GM19463 (cell line): ENCODE data around the gene DNAAF1.

ENCODE experiments used
- ATAC-seq: cut with Tn5 transposase; IDR thresholded peaks from one replicate; pipeline ENCODE4 v1.9.1; 2021; ENCODE audit warnings: mild to moderate bottlenecking, moderate library complexity; ENCODE audit not compliant: unreplicated experiment

The DNAAF1 gene

DNA sequence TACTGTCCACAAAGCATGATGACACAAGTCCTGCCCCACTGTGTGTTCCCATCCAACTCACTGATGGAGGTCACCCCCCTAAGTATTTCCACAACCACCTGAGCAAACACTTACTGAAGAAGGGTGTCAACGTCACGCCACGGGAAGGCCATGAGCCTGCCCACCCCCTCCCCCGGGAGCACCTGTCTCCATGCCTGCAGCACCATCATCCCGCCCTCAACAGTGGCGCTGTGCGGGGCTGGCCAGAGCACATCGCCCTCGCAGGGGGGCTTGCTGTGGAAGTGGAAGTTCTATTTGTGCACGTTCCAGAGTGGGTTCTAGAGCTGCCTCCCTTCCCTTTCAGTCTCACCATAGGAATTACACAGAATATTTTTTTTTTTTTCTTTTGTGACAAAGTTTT, 24.1 kb upstream of the DNAAF1 start:
- ATAC-seq, result no peak

DNA sequence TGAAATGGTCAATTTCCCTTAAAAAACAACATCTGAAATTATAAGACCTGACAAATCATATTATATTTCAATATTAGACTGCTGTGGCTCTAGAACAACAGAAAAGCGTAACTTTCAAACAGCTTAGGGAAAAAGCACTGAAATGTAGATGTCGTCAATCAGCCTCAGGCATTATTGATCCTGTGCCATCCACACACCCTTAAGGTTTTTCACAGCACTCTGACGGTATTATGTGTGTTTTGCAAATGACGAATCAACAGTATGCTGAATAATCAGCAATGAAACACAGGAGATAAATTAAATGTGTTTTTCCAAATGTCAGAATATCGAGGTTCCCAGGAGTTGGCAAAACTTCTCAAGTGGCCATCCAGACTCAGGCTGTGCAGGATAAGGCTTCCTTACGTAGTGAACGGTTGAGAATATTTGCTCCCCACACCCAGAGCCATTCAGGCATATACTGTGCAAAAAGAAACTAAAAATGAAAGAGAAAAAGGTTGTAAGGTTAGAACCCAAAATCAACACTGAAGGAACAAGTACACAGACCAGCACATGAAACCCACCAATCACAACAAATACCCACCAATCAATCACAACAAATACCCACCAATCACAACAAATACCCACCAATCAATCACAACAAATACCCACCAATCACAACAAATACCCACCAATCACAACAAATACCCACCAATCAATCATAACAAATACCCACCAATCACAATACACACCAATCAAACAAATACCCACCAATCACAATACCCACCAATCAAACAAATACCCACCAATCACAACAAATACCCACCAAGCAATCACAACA, 20.6 kb upstream of the DNAAF1 start:
- no peak for ATAC-seq

DNA sequence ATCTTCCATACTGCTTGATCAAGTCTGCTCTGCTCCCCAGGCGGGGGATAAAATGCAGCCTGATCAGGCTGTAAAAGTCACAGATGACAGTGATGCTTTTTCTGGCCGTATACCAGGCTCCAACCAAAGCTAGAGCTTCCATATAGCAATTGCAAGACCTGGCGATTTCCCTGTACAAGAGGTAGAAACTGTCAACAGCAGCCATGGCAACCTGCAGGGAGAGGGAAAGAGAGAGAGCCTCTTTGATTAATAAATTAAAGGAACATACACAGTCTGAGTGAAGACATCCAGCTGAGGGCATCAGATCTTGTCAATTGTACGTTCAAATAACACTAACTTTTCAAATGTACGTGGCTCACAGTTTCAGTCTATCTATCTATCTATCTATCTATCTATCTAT, 14.0 kb upstream of the DNAAF1 start:
- no peak for ATAC-seq

DNA sequence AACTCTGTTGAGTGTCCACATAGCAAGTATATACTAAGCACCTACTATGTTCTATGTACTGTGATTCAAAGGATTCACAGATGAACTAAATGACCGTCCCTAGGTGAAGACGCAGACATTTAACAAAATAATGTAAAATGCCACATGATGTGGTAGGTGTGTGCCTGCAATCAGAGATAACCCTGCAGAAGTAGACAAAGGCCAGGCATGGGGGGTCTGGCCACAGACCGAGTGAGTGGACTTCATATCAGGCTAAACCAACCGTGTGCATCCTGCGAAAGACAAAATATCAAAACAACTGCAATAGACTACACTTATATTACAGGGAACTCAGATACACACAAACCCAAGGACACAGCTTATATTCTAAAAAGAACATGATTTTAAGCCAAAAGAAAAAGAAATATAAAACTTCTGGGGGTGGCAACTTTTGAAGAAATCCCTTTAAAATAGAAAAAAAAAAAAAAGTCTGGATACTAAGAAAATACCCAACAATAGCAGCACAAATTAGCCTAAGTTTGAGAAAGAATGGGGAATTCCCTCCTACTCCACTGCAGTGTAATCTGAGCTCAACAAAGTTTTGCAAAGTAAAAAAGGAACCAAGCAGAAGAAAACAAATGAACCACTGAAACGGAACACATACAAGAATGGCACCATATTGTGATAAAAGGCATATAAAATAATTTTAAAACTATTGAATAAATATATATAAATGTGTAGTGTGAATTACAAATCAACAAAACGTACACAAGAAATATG, 12.4 kb upstream of the DNAAF1 start:
- ATAC-seq, result no peak

- no peak for ATAC-seq
Observed at GRCh38 chr16:84136331-84137125, 8.6 kb upstream of the DNAAF1 start.

- no peak for ATAC-seq
Observed at GRCh38 chr16:84137287-84137686, 7.8 kb upstream of the DNAAF1 start.

DNA sequence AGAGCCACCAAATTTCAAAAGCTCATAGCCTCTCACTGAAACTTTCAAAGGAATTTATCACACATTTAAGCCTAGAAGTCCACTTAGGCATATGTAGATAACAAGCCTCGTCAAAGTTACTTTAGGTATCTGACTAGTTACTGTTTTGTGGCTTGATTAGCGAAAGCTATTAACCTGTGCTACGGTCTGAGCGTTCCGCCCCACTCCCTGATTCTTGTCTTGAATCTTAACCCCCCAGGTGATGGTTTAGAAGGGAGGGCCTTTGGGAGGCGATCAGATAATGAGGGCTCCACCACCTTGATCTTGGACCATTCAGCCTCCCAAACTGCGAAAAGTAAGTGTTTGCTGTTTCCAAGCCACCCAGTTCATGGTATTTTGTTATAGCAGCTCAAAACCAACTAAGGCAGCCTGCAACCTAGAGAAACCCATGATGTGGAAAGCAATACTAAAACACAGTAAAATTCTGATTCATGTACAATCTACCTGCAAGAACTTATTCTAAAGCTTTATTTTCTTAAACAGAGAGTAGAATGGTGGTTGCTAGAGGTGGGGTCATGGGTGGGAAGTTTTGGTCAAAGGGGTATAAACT, 7.2 kb upstream of the DNAAF1 start:
- ATAC-seq, result no peak

- no peak for ATAC-seq
Observed at GRCh38 chr16:84138500-84138823, 6.6 kb upstream of the DNAAF1 start.

DNA sequence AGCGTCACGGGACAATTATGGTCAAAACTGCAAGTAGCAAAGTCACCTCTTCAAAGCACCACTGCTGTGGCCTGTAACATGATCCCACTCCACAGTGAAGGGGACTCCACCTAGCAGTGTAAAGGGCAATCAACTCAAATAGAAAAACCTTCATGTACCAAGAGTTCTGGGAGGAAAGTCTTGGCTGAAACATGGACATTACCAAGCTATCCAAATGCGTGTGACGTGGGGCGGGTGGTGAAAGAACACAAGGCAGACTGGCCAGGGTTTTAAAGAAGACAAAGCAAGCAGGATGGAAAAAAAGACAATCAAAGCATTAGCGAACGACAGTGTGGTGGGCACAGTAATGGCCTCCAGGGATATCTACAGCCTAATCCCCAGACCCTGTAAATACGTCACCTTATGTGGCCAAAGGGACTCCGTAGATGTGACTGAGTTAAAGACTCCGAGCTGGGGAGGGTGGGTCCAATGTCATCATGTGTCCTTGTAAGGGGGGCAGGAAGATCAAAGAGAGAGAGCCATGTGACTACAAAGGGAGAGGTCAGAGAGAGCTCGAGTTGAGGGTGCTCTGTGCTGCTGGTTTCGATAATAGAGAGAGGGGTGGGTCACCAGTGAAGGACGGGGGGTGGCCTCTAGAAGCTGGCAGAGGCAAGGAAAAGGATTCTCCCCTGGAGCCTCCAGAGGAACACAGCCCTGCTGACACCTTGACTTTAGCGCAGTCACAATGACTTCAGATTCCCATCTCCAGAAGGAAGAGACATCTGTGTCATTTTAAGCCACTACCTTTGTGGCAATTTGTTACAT, 6.1 kb upstream of the DNAAF1 start:
- peak; percentile 95 for ATAC-seq

- ATAC-seq, result no peak
Observed at GRCh38 chr16:84139628-84140258, 5.4 kb upstream of the DNAAF1 start.

DNA sequence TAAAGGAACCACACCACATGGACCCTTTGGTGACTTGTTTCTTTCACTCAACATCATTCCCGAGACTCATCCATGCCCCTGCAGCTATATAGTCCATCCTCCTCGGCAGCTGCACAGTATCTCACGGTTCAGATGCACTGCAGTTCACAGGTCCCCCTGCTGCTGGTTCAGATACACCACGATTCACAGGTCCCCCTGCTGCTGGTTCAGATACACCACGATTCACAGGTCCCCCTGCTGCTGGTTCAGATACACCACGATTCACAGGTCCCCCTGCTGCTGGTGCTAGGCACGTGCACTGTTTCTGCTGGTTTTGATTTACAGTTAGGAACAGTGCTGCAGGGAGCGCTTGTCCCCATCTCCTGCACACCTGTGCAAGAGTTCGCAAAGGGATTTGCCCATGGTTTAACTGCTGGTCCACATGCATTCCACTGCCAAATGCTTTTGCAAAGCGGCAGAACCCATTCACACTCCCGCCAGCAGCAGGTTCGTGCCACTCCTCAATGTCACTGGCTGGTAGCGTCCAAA, 3.9 kb upstream of the DNAAF1 start:
- ATAC-seq, result no peak

DNA sequence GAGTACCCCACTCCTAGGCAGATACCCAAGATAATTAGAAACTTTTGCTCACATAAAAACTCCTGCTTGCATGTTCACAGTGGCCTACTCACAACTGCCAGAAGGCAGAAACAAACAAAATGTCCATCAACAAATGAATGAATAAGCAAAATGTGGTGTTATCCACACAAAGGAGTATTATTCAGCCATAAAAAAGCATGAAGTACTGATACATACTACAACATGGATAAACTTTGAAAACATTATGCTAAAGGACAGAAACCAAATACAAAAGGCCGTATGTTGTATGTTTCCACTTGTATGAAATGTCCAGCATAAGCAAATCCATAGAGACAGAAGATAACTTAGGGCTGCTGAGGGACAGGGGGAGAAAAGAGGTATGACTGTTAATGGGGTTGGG, 2.0 kb upstream of the DNAAF1 start:
- no peak for ATAC-seq

DNA sequence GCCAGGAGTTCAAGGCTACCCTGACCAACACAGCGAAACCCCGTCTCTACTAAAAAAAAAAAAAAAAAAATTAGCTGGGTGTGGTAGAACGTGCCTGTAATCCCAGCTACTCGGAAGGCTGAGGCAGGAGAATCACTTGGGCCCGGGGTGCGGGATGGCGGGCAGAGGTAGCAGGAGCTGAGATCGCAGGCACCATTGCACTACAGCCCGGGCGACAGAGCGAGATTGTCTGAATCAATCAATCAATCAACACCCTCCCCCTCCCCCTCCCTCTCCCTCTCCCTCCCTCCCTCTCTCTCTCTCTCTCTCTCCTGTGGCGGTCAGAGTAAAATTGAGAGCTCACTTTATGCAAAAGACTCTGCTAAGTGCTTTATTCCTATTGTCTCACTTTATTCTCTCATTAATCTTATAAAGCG, 1.3 kb upstream of the DNAAF1 start:
- no peak for ATAC-seq

- no peak for ATAC-seq
Observed at GRCh38 chr16:84144209-84144858, 774 bp upstream of the DNAAF1 start.

DNA sequence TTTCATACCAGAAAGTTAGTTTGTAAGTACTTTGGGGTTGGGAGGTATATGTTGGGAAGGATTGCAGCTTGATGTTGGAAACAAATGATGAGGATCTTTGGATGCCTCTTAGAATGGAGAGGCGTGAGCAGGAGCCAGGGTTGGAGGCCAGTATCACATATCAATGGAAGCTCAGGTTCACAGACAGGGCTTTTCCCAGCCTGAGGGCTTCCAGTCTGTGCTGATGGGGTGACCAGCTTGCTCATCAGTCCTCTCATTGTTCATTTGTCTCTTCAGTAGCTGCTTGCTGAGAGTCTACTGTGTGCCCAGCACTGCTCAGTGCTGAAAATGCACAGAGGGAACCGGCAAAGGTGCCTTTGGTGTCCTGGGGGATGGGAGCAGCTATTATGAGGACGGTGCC, 5.8 kb downstream of the DNAAF1 start:
- ATAC-seq, result no peak

- no peak for ATAC-seq
Observed at GRCh38 chr16:84153660-84154214, 8.6 kb downstream of the DNAAF1 start.

GRCh38 chr16:84155226-84155625, 10.1 kb downstream of the DNAAF1 start:
- ATAC-seq, result no peak

GRCh38 chr16:84155771-84156170, 10.7 kb downstream of the DNAAF1 start:
- no peak for ATAC-seq

DNA sequence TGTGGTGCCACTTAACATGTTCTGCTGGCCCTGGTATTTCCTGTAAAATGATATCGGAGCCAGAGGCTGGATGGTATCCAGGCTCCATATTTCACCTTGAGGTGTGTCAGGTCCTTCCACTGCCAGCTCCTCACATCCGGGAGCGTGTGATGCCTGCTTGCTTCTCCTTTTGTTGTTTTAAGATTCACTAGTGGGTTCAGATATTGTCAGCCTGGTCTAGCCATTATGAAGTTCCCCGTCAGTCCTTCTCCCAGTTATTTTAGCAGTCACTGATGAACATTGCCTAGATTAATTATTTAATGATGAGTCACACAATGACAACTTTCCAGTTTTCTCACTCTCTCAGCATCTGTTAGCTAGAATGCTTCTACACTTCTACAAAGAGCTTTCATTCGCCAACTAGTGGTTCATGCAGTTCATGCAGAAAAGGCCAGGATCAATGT, 11.3 kb downstream of the DNAAF1 start:
- no peak for ATAC-seq
